HepG2 (cell line): Measurements from ENCODE around the gene ZDHHC24. TPM values are rescaled to one million over a fixed set of nuclear protein-coding genes. Genes with fewer than 3 reads are reported as not detected.

Source experiments
- ATAC-seq: fragments of 200-7000 bp; cut with Tn5 transposase; 3 replicates; pipeline ENCODE4 v1.9.1; 2020; ENCODE audit warnings: mild to moderate bottlenecking, moderate library complexity
- BruUV-seq: library from RNA; stranded (reverse); fragments of 400-500 nt; replicated peaks from 2 replicates; lab custom pipeline; 2021; lab: Mats Ljungman, UMichigan
- CTCF ChIA-PET: fragments of 300-600 bp; formaldehyde crosslinking; extraction: SDS; loops from one replicate; lab custom pipeline; 2021; ENCODE audit warnings: low total read pairs, inconsistent platforms, low intra/inter-chr PET ratio; lab: Yijun Ruan, JAX
- POLR2A ChIA-PET: fragments of 350-600 bp; sonication (Branson Sonifier 250); formaldehyde crosslinking; loops from one replicate; lab custom pipeline; 2020; ENCODE audit warnings: antibody characterized with exemption, inconsistent platforms; lab: Yijun Ruan, JAX
- DNase-seq: peaks from one replicate; pipeline ENCODE4 v3.0.0-alpha.2; 2015; ENCODE audit warnings: low spot score
- FAIRE-seq: peaks from 3 replicates; lab custom pipeline; 2011; peaks lifted over from hg19 to GRCh38; lab: Jason Lieb, UNC
- H2AFZ ChIP-seq: one replicate; pipeline ENCODE4 v1.6.1; 2011; ENCODE audit warnings: low read length, inconsistent platforms
- H3K27ac ChIP-seq: fragments of 300-600 bp; 3 replicates; pipeline ENCODE4 v1.8.0; 2011; ENCODE audit warnings: mixed run types, mild to moderate bottlenecking, mixed read lengths, low read length, inconsistent platforms; ENCODE audit not compliant: insufficient read depth; ENCODE audit errors: extremely low read length
- H3K27me3 ChIP-seq, 2 experiments: fragments of 200-600 bp in 1 of 2; 2 replicates in 1 of 2; 3 replicates in 1 of 2; pipeline versions ENCODE4 v1.6.0 to v1.8.0; 2011; ENCODE audit warnings: low read length in 2 of 2, mild to moderate bottlenecking in 2 of 2, moderate library complexity in 2 of 2, inconsistent platforms in 1 of 2; ENCODE audit not compliant: insufficient read depth in 2 of 2, control insufficient read depth in 1 of 2
- H3K36me3 ChIP-seq, 2 experiments: fragments of 200-600 bp in 1 of 2; replicated peaks in 1 of 2; 2 replicates in 1 of 2; 3 replicates in 1 of 2; pipeline versions ENCODE4 v1.5.1 to v1.8.0; 2011; ENCODE audit warnings: low read length in 2 of 2, inconsistent platforms in 1 of 2; ENCODE audit not compliant: insufficient read depth in 2 of 2, control insufficient read depth in 1 of 2
- H3K4me1 ChIP-seq: 2 replicates; pipeline ENCODE4 v1.5.1; 2012; ENCODE audit warnings: low read length, inconsistent platforms; ENCODE audit not compliant: insufficient read depth
- H3K4me2 ChIP-seq: 2 replicates; pipeline ENCODE4 v1.6.0; 2011; ENCODE audit warnings: low read depth, low read length, inconsistent platforms
- H3K4me3 ChIP-seq, 3 experiments: fragments of 200-600 bp in 1 of 3; sonication (generic), shearing (Covaris generic) in 1 of 3; replicated peaks in 1 of 3; 2 replicates each; pipeline ENCODE4 v1.5.1; 2011 to 2016; ENCODE audit warnings: low read length in 3 of 3, inconsistent platforms in 2 of 3, low read depth in 2 of 3, mild to moderate bottlenecking in 2 of 3, control low read depth in 1 of 3, mixed read lengths in 1 of 3; ENCODE audit not compliant: insufficient read depth in 1 of 3
- H3K79me2 ChIP-seq: one replicate; pipeline ENCODE4 v1.6.1; 2011; ENCODE audit warnings: low read length, inconsistent platforms; ENCODE audit not compliant: insufficient read depth
- H3K9ac ChIP-seq: 2 replicates; pipeline ENCODE4 v1.6.0; 2011; ENCODE audit warnings: mild to moderate bottlenecking, low read depth, low read length, inconsistent platforms; ENCODE audit not compliant: insufficient read depth
- H3K9me3 ChIP-seq: 2 replicates; pipeline ENCODE4 v1.5.1; 2012; ENCODE audit warnings: mild to moderate bottlenecking, low read length
- H4K20me1 ChIP-seq: 2 replicates; pipeline ENCODE4 v1.6.0; 2011; ENCODE audit warnings: inconsistent platforms, mild to moderate bottlenecking, low read length, moderate library complexity; ENCODE audit not compliant: insufficient read depth
- CEBPB ChIP-seq: IDR thresholded peaks from 2 replicates; pipeline ENCODE4 v1.6.1; 2011; ENCODE audit warnings: low read depth, low read length, improper control_type of control experiment, borderline replicate concordance
- CEBPG ChIP-seq: IDR thresholded peaks from 2 replicates; pipeline ENCODE4 v1.6.1; 2016
- HNRNPLL ChIP-seq: fragments of 200-400 bp; formaldehyde crosslinking; IDR thresholded peaks from 2 replicates; pipeline ENCODE4 v1.6.1; 2017; ENCODE audit warnings: mild to moderate bottlenecking, low read depth, low read length; ENCODE audit not compliant: poor library complexity, severe bottlenecking
- NKX3-1 ChIP-seq: sonication (generic); formaldehyde crosslinking; IDR thresholded peaks from 2 replicates; pipeline ENCODE4 v1.5.0; 2020; ENCODE audit warnings: missing genetic modification reagents
- TEAD3 ChIP-seq: optimal IDR thresholded peaks from 2 replicates; pipeline ENCODE3; 2016; ENCODE audit warnings: borderline replicate concordance
- ZNF180 ChIP-seq: sonication (generic); formaldehyde crosslinking; IDR thresholded peaks from 2 replicates; pipeline ENCODE4 v1.4.0; 2020; ENCODE audit warnings: low read depth, missing genetic modification reagents, borderline replicate concordance
- WGBS: methylation state at CpG from one replicate; pipeline ENCODE4 v1.1.6; 2017; ENCODE audit warnings: low lambda C conversion rate; 5-methylcytosine and 5-hydroxymethylcytosine counted together
- in situ Hi-C: cut with HindIII; loops from 2 replicates; pipeline ENCODE4 v1.10.0; 2017; ENCODE audit warnings: low pct_unique_long_range_greater_than_20kb; ENCODE audit not compliant: extremely low pct_ligation_motif_present
- intact Hi-C: fragments of 100-400 bp; cut with micrococcal nuclease; formaldehyde crosslinking; loops from one replicate; pipeline ENCODE4 v1.10.0; 2022; ENCODE audit not compliant: unreplicated experiment
- polyA plus RNA-seq, 8 experiments: library from polyadenylated mRNA; depleted of rRNA in 3 of 8; stranded (reverse) in 7 of 8; unstranded in 1 of 8; fragments of >200 nt; fragmentation: Illumina TruSeq in 4 of 8; extraction: Trizol in 4 of 8; gene quantifications; 2 replicates each; pipeline versions ENCODE4 v1.2.1 to v1.2.3, GENCODE V29; 2011 to 2016; ENCODE audit warnings: low read depth in 4 of 8, missing spikeins in 1 of 8, mixed read lengths in 1 of 8; ENCODE audit not compliant: insufficient read depth in 1 of 8
- total RNA-seq, 5 experiments: library from RNA; depleted of rRNA; stranded (reverse); fragments of >200 nt; fragmentation: Illumina TruSeq; extraction: Trizol; gene quantifications; 2 replicates each; pipeline ENCODE4 v1.2.3, GENCODE V29; 2016; ENCODE audit warnings: low read depth in 1 of 5
- TF ChIP-seq, protein P1 (sequence below): sonication (generic); formaldehyde crosslinking; conservative IDR thresholded peaks from 2 replicates; pipeline ENCODE4 v1.4.0; 2020; ENCODE audit warnings: missing genetic modification reagents

Gene ZDHHC24
- total and polyA plus RNA-seq, 2 of the 13 experiments (the other 11 are each of a cell fraction or from before 2014, with no cell fraction given), result 4.3 TPM

DNA sequence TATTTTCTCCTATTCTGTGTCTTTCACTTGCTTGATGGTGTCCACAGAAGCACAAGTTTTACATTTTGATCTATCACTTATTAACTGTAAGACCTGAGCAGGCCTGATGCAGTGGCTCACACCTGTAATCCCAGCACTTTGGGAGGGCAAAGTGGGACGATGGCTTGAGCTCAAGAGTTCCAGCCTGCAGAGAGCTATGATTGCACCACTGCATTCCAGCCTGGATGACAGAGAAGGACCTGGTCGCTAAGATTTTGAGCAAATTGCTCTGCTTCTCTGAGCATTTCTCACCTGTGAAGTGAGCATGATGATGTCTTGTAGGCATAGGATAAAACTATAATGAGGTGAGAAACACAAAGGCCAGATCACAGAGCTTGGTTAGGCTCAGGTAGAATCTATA, 40.3 kb upstream of the ZDHHC24 start:
- WGBS, result 0% methylated on average over 2 of the region's 2 CpGs
- ATAC-seq (peak; percentile 70), FAIRE-seq (no peak), DNase-seq (peak; percentile 39)
- Histone ChIP-seq H3K4me3 (no peak overlapping the region), H3K27ac (no peak overlapping the region), H4K20me1 (no peaks in the 10 kb centered on the region), H3K4me2 (peak overlapping the region; percentile 25; the same call in 1 of the 2 replicates), H3K36me3 (no peaks in the 10 kb centered on the region), H3K9me3 (no peaks in the 10 kb centered on the region; the same call in 1 of the 2 replicates), H3K27me3 (no peaks in the 10 kb centered on the region), H3K4me1 (peaks cover 36% of the 10 kb centered on the region), H3K79me2 (no peaks in the 10 kb centered on the region), H2AFZ (peak overlapping the region; percentile 64), H3K9ac (no peak overlapping the region)
- no TSS peak for BruUV-seq
- peak; percentile 58 for TF ChIP-seq CEBPG (CRISPR knock-in tag)
- TF ChIP-seq TEAD3 (CRISPR knock-in tag), result peak; percentile 92
- no peak for TF ChIP-seq HNRNPLL
- TF ChIP-seq, protein P1, sequence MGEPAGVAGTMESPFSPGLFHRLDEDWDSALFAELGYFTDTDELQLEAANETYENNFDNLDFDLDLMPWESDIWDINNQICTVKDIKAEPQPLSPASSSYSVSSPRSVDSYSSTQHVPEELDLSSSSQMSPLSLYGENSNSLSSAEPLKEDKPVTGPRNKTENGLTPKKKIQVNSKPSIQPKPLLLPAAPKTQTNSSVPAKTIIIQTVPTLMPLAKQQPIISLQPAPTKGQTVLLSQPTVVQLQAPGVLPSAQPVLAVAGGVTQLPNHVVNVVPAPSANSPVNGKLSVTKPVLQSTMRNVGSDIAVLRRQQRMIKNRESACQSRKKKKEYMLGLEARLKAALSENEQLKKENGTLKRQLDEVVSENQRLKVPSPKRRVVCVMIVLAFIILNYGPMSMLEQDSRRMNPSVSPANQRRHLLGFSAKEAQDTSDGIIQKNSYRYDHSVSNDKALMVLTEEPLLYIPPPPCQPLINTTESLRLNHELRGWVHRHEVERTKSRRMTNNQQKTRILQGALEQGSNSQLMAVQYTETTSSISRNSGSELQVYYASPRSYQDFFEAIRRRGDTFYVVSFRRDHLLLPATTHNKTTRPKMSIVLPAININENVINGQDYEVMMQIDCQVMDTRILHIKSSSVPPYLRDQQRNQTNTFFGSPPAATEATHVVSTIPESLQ (CRISPR knock-in tag), result no peak
- TF ChIP-seq NKX3-1 (CRISPR knock-in tag), result no peak
- peak; percentile 72; the same call in 1 of the 2 replicates for TF ChIP-seq CEBPB
- TF ChIP-seq ZNF180, result no peak
- ChIA-PET POLR2A (interaction anchor here (0.8 to 1.5 kb wide), 3 partner anchors 21 to 92 kb away, joined by 3 to 5 read pairs (median 4); partner anchors contain the start of gene RBM4), CTCF (no interaction called here)
- in situ Hi-C loops, result no loop called here
- intact Hi-C loops, result no loop called here
